ENCODE results near the gene MDGA2. TPM values are rescaled to one million over a fixed set of nuclear protein-coding genes. Genes with fewer than 3 reads are reported as not detected.

MDGA2 gene
- total RNA-seq, 6 experiments from 2014 or later: 0.17 to 0.53 (median 0.27) TPM; not detected in 3

DNA sequence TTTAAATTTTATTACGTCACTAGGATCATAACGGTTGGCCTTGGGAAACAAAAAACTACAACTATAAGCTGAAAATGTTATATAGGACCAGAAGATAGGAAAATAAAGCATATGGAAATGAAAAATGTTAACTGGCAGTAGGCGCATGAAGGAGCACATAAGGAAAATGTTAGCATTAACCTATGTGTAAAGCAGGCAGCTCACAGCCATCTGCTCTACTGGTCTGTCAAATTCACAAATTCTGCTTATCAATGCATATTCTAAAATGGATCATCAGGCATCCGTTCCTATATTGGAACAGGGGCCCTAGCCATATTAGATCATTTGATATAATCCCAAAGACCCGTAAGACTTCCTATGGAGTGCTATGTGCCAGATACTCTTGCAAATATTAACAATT is 263.9 kb downstream of the MDGA2 start:
- TF ChIP-seq POLR2A (IDR thresholded peaks at IDR 0.05): no peak
- TF ChIP-seq, protein P1, sequence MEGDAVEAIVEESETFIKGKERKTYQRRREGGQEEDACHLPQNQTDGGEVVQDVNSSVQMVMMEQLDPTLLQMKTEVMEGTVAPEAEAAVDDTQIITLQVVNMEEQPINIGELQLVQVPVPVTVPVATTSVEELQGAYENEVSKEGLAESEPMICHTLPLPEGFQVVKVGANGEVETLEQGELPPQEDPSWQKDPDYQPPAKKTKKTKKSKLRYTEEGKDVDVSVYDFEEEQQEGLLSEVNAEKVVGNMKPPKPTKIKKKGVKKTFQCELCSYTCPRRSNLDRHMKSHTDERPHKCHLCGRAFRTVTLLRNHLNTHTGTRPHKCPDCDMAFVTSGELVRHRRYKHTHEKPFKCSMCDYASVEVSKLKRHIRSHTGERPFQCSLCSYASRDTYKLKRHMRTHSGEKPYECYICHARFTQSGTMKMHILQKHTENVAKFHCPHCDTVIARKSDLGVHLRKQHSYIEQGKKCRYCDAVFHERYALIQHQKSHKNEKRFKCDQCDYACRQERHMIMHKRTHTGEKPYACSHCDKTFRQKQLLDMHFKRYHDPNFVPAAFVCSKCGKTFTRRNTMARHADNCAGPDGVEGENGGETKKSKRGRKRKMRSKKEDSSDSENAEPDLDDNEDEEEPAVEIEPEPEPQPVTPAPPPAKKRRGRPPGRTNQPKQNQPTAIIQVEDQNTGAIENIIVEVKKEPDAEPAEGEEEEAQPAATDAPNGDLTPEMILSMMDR (IDR thresholded peaks at IDR 0.05): no peak
- H3K4me1 ChIP-seq: no peaks in the 10 kb centered on the region
- no peaks in the 10 kb centered on the region for H3K27me3 ChIP-seq
- 67% methylated on average over 5 of the region's 5 CpGs for WGBS (ENCODE audit: insufficient coverage, low coverage, low lambda C conversion rate, missing lambda C conversion rate)
- ATAC-seq (no peak), DNase-seq (no peak)
- no peak overlapping the region for H3K27ac ChIP-seq
- no peaks in the 10 kb centered on the region for H3K36me3 ChIP-seq
- intact Hi-C loops (cut with DNase I): no loop called here
- no peak overlapping the region for H3K4me3 ChIP-seq
- H3K9me3 ChIP-seq: no peaks in the 10 kb centered on the region

DNA sequence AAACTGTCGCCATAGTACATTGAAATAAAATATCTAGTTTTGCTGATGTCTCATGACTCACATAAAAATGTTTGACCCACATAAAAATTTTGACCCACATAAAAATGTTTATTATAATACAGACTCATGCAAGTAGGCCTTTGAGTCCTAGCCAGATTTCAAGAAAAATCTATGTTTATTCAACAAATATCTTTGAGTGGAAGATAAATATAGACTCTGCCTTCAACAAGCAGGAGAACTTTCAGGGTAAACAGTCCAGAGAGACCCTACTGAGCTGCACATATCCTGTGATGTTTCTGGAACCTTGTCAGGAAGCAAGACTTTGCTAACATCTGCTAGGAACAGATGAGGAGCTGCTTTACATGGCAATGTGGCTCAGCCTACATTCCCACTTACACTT is 283.1 kb downstream of the MDGA2 start:
- Histone ChIP-seq H3K27me3 (no peaks in the 10 kb centered on the region), H3K4me1 (no peaks in the 10 kb centered on the region), H3K9me3 (no peaks in the 10 kb centered on the region), H3K27ac (no peak overlapping the region), H3K36me3 (no peaks in the 10 kb centered on the region), H3K4me3 (no peak overlapping the region)
- intact Hi-C loops (cut with DNase I): no loop called here
- TF ChIP-seq POLR2A (IDR thresholded peaks at IDR 0.05): no peak
- TF ChIP-seq, protein P1 (IDR thresholded peaks at IDR 0.05): no peak
- WGBS (ENCODE audit: insufficient coverage, low coverage, low lambda C conversion rate, missing lambda C conversion rate): 67% methylated on average over 1 of the region's 1 CpG
- no peak for DNase-seq
- ATAC-seq: no peak

- WGBS (ENCODE audit: insufficient coverage, low coverage, low lambda C conversion rate, missing lambda C conversion rate): 62% methylated on average over 5 of the region's 5 CpGs
- no peak overlapping the region for H3K27ac ChIP-seq
- no peak for DNase-seq
- no peaks in the 10 kb centered on the region for H3K27me3 ChIP-seq
- intact Hi-C loops (cut with DNase I): no loop called here
- H3K9me3 ChIP-seq: no peaks in the 10 kb centered on the region
- no peak for ATAC-seq
- H3K36me3 ChIP-seq: no peaks in the 10 kb centered on the region
- TF ChIP-seq POLR2A (IDR thresholded peaks at IDR 0.05): no peak
- H3K4me1 ChIP-seq: no peaks in the 10 kb centered on the region
- H3K4me3 ChIP-seq: no peak overlapping the region
These were observed 284.4 kb downstream of the MDGA2 start for GRCh38 chr14:47390831-47391504.

DNA sequence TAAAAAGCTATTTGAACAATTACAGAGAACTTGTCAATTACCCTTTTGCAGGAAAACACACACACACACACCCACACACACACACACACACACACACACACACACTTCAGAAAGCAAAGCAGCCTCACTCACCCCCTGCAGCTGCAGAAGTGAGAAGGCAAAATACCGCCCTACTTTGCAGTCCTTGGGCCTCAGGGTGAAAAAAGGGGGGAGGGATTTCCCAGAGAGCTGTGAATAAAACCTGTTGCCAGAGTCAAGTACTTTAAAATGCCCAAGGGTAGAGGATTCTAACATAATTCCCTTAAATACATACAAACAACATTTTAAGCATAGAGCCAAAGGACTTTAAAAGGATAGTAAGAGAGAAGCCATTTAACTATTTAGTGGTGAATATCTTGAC is 285.9 kb downstream of the MDGA2 start:
- no peaks in the 10 kb centered on the region for H3K9me3 ChIP-seq
- no peak overlapping the region for H3K27ac ChIP-seq
- H3K4me3 ChIP-seq: no peak overlapping the region
- DNase-seq (no peak), ATAC-seq (no peak)
- TF ChIP-seq, protein P1 (IDR thresholded peaks at IDR 0.05): no peak
- no peak for TF ChIP-seq POLR2A (IDR thresholded peaks at IDR 0.05)
- WGBS (ENCODE audit: insufficient coverage, low coverage, low lambda C conversion rate, missing lambda C conversion rate): 20% methylated on average over 1 of the region's 1 CpG
- no peaks in the 10 kb centered on the region for H3K36me3 ChIP-seq
- intact Hi-C loops (cut with DNase I): no loop called here
- H3K27me3 ChIP-seq: no peaks in the 10 kb centered on the region
- no peaks in the 10 kb centered on the region for H3K4me1 ChIP-seq

DNA sequence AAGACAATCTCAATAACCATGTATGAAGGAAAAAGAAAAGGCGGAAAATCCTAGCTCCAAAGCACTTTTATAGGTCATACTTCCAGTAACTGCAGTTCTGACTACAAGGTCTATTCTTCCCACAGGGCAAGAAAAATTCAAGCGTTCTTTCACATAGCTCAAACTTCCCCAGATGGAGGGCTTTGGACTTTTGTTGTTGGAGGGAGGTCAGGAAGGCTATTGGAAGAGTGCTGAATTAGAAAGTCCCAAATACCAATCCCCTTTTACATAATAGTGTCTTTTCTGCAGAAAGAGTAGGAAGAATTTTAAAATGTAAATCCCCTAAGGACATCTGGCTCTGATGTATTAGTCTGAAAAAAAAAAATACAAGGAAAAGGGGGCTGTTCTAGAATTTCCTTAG is 309.4 kb downstream of the MDGA2 start:
- H3K27me3 ChIP-seq: no peaks in the 10 kb centered on the region
- TF ChIP-seq, protein P1 (IDR thresholded peaks at IDR 0.05): no peak
- TF ChIP-seq POLR2A (IDR thresholded peaks at IDR 0.05): no peak
- H3K27ac ChIP-seq: no peak overlapping the region
- 58% methylated on average over 2 of the region's 2 CpGs for WGBS (ENCODE audit: insufficient coverage, low coverage, low lambda C conversion rate, missing lambda C conversion rate)
- ATAC-seq (no peak), DNase-seq (no peak)
- intact Hi-C loops (cut with DNase I): no loop called here
- no peaks in the 10 kb centered on the region for H3K9me3 ChIP-seq
- no peaks in the 10 kb centered on the region for H3K4me1 ChIP-seq
- no peak overlapping the region for H3K4me3 ChIP-seq
- H3K36me3 ChIP-seq: no peaks in the 10 kb centered on the region

Measured in right lobe of liver (tissue), 6 donors.